Osteoblast (primary cell): Measurements from ENCODE around the gene SORCS2. TPM values are rescaled to one million over a fixed set of nuclear protein-coding genes. Genes with fewer than 3 reads are reported as not detected.

Source experiments
- DNase-seq: peaks from one replicate; pipeline ENCODE4 v3.0.0; 2011; ENCODE audit warnings: low spot score, mixed read lengths; ENCODE audit not compliant: insufficient read length; ENCODE audit errors: missing footprints
- H2AFZ ChIP-seq: 2 replicates; pipeline ENCODE4 v1.6.0; 2011; ENCODE audit warnings: mild to moderate bottlenecking, low read length
- H3K27ac ChIP-seq: 2 replicates; pipeline ENCODE4 v1.5.1; 2011; ENCODE audit warnings: mild to moderate bottlenecking, low read depth, low read length, moderate library complexity
- H3K27me3 ChIP-seq: 2 replicates; pipeline ENCODE4 v1.6.0; 2012; ENCODE audit warnings: mild to moderate bottlenecking, control low read depth, inconsistent platforms, low read length, moderate library complexity; ENCODE audit not compliant: insufficient read depth
- H3K36me3 ChIP-seq: 2 replicates; pipeline ENCODE4 v1.5.1; 2011; ENCODE audit warnings: mild to moderate bottlenecking, low read length, control low read depth, moderate library complexity; ENCODE audit not compliant: insufficient read depth
- H3K4me1 ChIP-seq: 2 replicates; pipeline ENCODE4 v1.5.1; 2011; ENCODE audit warnings: mild to moderate bottlenecking, low read length, control low read depth, moderate library complexity; ENCODE audit not compliant: insufficient read depth
- H3K4me2 ChIP-seq: 2 replicates; pipeline ENCODE4 v1.6.0; 2011; ENCODE audit warnings: mild to moderate bottlenecking, low read length; ENCODE audit not compliant: insufficient read depth
- H3K4me3 ChIP-seq: fragments of 200-600 bp; sonication (generic); 3 replicates; pipeline ENCODE4 v1.5.1; 2012; ENCODE audit warnings: mild to moderate bottlenecking, low read length, inconsistent platforms; ENCODE audit not compliant: insufficient read depth
- H3K79me2 ChIP-seq: 2 replicates; pipeline ENCODE4 v1.6.0; 2012; ENCODE audit warnings: mild to moderate bottlenecking, low read length, control low read depth, inconsistent platforms; ENCODE audit not compliant: insufficient read depth
- H3K9me3 ChIP-seq: 2 replicates; pipeline ENCODE4 v1.5.1; 2011; ENCODE audit warnings: low read depth, low read length, control low read depth
- H4K20me1 ChIP-seq: 2 replicates; pipeline ENCODE4 v1.6.0; 2012; ENCODE audit warnings: mild to moderate bottlenecking, low read length, control low read depth; ENCODE audit not compliant: insufficient read depth
- CTCF ChIP-seq: IDR thresholded peaks from 2 replicates; pipeline ENCODE4 v1.5.1; 2011; ENCODE audit warnings: mild to moderate bottlenecking, low read depth, low read length, moderate library complexity; ENCODE audit errors: extremely low read depth
- total RNA-seq: library from RNA; depleted of rRNA; stranded (reverse); fragments of >200 nt; gene quantifications from 2 replicates; pipeline ENCODE4 v1.2.3, GENCODE V29; 2012

Gene SORCS2
- total RNA-seq, 1 donor: 9.0 TPM

DNA sequence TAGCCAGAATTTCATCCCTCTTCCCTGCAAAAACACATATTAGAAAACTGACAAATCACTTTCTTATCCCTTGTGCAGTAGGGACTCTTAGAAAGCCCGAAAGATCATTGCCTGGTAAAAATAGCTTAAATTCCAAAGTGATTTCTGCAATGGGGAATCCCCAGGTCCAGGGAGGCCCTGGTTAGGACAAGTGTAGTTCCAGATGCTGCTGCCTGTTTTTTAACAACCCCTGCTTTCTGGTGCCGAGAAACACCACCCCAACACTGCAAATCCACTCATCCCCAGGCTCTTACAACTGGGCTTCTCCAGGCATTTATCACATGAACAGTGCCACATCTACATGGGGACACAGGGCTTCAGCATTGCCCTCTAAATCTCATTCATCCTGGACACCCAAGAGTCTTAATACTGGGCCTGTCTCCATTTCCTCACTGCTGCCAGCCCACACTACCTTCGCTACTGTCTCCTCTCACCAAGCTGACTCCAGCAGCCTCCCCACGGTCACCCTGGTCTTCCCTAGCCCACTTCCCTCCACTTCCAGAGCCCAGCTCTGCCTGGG, 354.6 kb downstream of the SORCS2 start:
- peak; percentile 92 for DNase-seq
- H3K27ac ChIP-seq: no peak overlapping the region
- H3K9me3 ChIP-seq: no peaks in the 10 kb centered on the region
- TF ChIP-seq CTCF: no peak
- H2AFZ ChIP-seq: no peak overlapping the region
- H4K20me1 ChIP-seq: no peaks in the 10 kb centered on the region
- peaks cover 10% of the 10 kb centered on the region for H3K27me3 ChIP-seq
- no peak overlapping the region for H3K4me2 ChIP-seq
- no peaks in the 10 kb centered on the region for H3K79me2 ChIP-seq
- no peaks in the 10 kb centered on the region for H3K36me3 ChIP-seq
- no peak overlapping the region for H3K4me3 ChIP-seq
- no peaks in the 10 kb centered on the region for H3K4me1 ChIP-seq

DNA sequence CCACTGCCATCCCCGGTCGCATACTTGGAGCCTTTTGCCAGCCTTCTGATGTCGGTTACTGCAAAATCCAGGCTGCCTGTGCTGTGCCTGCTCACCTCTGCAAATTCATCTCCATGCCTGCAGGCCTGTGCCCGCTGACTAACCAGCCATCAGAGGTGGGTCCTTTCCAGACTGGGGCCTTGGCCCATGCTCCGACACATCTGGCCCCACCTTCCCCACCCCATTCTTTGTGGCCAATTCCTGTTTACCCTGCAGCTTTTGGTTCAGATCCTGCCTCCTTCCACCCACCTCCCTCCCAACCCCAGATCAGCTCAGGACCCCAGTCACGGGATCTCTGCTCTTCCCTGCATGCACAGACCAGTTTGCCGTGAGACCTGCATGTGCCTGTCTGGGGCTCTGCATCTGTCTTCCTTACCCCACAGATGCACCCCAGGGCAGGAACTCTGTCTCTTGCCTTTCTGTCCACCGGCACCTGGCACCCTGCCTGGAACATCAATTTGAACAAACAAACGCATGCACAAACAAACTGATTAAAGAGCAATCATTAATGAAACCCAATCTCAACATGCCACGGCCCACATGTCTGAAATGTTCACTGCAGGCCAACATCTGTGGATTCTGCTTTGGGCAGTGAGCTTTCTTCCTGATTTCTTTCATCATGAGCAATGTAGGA, 355.2 kb downstream of the SORCS2 start:
- Histone ChIP-seq H3K4me3 (no peak overlapping the region), H3K79me2 (no peaks in the 10 kb centered on the region), H3K27me3 (peaks cover 10% of the 10 kb centered on the region), H3K36me3 (no peaks in the 10 kb centered on the region), H3K4me1 (no peaks in the 10 kb centered on the region), H3K4me2 (no peak overlapping the region), H3K9me3 (no peaks in the 10 kb centered on the region), H3K27ac (no peak overlapping the region), H4K20me1 (no peaks in the 10 kb centered on the region), H2AFZ (no peak overlapping the region)
- TF ChIP-seq CTCF: no peak
- DNase-seq: no peak

DNA sequence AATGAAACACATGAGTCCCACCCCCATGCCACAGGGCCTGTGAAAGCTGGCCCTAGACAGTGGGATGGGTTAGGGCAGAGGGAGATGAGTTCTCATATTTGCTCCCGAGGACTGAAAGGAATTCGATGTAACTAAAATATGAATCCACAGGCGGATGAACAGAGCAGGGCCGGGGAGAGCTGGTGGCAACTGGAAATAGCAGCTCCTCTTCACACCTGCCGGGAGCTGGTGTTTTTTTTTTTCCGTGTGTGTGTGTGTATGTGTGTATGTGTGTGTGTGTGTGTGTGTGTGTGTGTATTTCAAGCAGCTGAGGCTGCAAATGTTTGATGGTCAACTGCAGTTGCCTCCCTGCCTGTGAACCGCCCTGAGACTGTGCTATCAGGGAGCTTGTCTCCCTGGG, 357.5 kb downstream of the SORCS2 start:
- Histone ChIP-seq H3K4me2 (no peak overlapping the region), H2AFZ (no peak overlapping the region), H3K4me3 (no peak overlapping the region), H3K4me1 (no peaks in the 10 kb centered on the region), H4K20me1 (no peaks in the 10 kb centered on the region), H3K27ac (no peak overlapping the region), H3K27me3 (peaks cover 10% of the 10 kb centered on the region), H3K36me3 (no peaks in the 10 kb centered on the region), H3K79me2 (no peaks in the 10 kb centered on the region), H3K9me3 (peaks cover 8% of the 10 kb centered on the region)
- TF ChIP-seq CTCF: no peak
- DNase-seq: no peak

GRCh38 chr4:7552466-7552865, 360.1 kb downstream of the SORCS2 start:
- Histone ChIP-seq H3K79me2 (no peaks in the 10 kb centered on the region), H3K4me2 (no peak overlapping the region), H3K4me3 (no peak overlapping the region), H3K36me3 (no peaks in the 10 kb centered on the region), H3K27ac (no peak overlapping the region), H3K4me1 (peaks cover 5% of the 10 kb centered on the region), H3K9me3 (peaks cover 8% of the 10 kb centered on the region), H3K27me3 (no peaks in the 10 kb centered on the region), H2AFZ (no peak overlapping the region), H4K20me1 (no peaks in the 10 kb centered on the region)
- DNase-seq: no peak
- no peak for TF ChIP-seq CTCF
